ENCODE measurements around the gene RGPD6.
"Not testable (repeated sequence)": the region's sequence is repeated elsewhere in the genome, so short reads cannot be mapped to it uniquely, and the experiment has no call there.

The RGPD6 gene

DNA sequence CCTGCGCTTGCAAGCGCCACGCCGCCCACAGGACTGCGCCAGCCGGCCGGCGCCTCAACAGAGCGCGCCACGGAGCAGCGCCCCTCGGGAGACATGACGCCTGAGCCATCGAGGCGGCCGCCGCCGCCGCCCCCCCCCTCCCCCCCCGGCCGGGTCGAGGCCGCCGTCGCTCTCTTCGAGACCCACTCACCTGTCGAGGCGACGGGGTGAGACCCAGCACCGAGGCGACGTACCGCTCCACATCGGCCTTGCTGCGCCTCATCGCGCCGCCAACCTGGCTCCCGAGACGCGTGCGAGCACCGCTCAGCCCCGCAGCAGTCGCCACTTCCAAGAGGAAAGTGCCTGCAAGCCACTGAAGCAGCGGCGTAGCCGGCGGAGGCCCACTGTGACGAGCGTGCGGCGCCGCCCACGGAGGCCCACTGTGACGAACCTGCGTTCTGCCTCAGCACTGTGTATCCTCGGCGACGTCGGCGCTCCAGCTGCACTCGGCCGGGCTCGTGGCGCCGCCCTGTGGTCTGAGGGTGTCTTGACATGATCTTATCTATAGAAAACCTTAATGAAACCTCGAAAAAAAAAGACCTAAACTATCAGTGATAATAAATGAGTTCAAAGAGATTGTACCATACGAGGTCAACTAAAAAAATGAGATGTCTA is at the start of gene RGPD6:
TSS of gene RGPD6 (minus strand) at position 460 of the 654 bp plus-strand sequence. CDS start at position 262, 198 bp downstream.
- not testable (repeated sequence) for DNase-seq

GRCh38 chr2:110619326-110619939 is 42.4 kb upstream of the RGPD6 start:
- DNase-seq: not testable (repeated sequence)

- not testable (repeated sequence) for DNase-seq
Measured at GRCh38 chr2:110613927-110614326, 36.9 kb upstream of the RGPD6 start.

GRCh38 chr2:110610613-110611250 is 33.7 kb upstream of the RGPD6 start:
- DNase-seq: peak in 1 of 2 donors; percentile 17

GRCh38 chr2:110609843-110610612 is 33.0 kb upstream of the RGPD6 start:
- not testable (repeated sequence) for DNase-seq

GRCh38 chr2:110608788-110609502 is 31.9 kb upstream of the RGPD6 start:
- not testable (repeated sequence) for DNase-seq

DNA sequence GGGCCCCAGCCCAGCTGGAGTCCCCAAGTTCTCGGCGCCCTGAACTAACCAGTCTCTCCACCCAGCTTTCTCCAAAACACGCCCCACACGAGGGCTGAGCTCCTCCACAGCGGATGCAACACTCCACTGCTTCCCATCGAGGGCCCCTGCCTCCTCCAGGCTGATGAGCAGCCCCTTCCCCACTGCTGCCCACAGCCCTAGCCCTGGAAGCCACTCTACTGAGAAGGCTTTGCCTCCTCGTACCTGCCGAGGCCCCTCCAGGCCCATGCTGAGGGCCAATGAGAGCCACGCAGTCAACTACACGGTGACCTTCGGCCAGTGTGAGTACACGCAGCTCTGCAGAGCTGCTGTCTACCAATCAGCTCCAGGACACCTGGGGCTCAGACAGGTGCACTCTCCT is 28.0 kb upstream of the RGPD6 start:
- DNase-seq: not testable (repeated sequence)

DNA sequence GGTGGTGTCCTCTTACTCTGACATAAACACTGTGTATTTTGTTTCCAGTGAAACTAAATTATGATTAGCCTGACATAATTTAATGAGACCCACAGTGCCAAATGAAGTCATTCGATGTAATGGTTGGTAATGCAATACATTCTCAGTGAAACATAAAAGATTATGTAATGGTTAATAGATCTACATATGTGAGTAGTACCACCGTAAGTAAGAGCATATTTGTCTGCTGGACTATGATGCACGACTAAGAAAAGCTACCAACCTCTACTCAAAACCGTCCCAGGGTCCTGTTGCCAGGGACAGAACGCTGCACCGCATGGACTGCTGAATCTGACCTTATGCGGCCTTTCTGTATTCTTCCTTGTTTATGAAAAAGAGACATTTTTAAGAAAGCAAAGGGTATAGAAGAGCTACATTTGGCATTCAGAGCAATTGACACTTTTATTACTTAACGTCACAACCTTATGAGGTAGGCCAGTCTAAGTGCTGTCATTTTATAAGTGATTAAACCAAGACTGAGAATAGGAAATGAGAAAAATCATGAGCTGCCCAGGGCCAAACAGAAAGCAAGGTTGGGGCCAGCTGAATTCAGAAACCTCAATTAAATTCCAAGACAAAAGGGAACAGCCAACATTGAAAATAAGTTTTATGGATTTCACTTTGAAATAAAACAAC is 27.0 kb upstream of the RGPD6 start:
- not testable (repeated sequence) for DNase-seq

DNA sequence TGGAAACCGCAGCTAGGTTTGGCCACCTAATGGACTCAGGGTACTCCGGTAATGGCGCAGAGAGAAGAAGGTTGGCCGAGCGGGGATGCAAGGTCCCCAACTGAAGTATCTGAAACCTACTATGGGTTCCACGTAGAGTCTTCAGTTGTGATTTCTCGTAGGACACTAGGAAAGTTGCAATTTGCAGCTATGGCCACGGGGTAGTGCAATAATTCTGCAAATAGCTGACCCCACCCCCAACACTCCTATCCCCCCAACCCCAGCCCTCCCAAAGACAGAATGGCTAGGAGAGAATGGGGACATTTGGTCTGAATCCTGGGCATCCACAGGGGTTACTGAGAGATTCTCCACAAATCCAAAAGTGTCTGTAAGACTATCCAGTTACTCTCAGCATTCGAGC is 25.1 kb upstream of the RGPD6 start:
- DNase-seq: not testable (repeated sequence)

DNA sequence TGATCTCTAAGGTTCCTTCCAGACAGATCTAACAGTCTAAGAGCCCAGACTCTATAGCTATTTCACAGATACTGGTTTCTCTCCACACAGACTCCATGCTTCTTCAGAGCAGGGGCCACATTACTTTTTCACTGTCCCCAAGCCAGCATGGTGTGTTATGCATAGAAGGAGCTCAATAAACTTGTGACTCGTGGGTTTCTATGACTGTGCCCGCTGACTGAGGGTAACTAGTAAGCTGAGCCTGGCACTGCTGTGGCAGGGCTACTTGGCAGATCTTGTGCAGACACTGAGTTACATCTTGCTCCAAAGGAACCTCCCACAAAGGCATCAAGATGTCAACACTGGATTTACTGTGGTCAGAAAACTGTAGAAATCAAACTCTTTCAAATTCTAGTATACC is 15.0 kb upstream of the RGPD6 start:
- DNase-seq: not testable (repeated sequence)

DNA sequence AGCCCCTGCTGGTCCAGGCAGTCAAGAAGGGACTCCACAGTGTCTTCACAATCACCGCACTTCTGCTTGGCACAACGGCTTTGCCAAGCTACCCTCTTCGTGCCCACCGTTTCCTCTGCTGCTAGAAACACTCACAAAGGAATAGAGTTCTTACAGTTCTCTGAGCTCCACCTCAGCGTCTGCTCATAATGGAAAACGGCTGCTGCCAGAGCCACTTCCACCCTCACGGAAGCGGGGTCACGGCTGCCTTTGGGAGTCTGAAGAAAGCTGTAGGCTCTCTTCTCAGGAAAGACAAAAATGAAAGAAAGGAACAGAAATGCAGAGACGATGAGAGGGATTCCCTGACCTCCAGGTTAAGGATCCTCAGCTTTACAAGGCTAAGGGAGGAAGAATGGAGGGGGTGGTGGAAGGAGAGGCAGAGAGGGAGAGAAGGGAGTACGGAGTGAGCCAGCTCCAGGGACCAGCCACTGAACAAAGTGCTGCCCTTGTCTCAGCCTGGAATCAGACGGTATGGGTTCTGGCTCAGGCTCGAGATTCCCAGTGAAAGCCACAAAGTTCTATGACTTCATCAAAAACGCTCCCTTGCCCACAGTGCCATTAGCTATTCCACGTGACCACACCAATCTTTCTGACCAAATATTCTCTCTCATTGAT is 12.8 kb upstream of the RGPD6 start:
- not testable (repeated sequence) for DNase-seq

- DNase-seq: not testable (repeated sequence)
Measured at GRCh38 chr2:110588520-110588919, 11.5 kb upstream of the RGPD6 start.

GRCh38 chr2:110579216-110579965 is 2.4 kb upstream of the RGPD6 start:
- DNase-seq: not testable (repeated sequence)

GRCh38 chr2:110578429-110578828 is 1.4 kb upstream of the RGPD6 start:
- not testable (repeated sequence) for DNase-seq

- not testable (repeated sequence) for DNase-seq
Measured at GRCh38 chr2:110499755-110500377, 77.2 kb downstream of the RGPD6 start.

DNA sequence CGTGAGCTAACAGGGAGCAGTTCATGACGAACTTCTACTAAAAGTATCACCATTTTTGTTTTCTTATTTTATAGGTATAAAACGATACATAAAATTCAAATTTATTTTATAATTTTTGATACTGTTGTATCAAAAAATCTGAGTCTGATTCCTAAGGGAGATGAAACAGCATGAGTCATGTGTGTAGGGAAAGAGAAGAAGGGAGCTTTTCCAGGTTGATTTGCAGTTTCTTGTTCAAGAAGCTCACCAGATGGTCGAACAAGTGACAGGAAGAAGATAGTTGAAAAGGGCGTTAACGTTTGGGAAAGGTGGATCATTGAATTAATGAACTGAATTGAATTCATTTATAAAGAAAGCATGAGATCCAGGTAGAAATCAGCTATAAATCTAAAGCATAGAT is 81.0 kb downstream of the RGPD6 start:
- DNase-seq: not testable (repeated sequence)

DNA sequence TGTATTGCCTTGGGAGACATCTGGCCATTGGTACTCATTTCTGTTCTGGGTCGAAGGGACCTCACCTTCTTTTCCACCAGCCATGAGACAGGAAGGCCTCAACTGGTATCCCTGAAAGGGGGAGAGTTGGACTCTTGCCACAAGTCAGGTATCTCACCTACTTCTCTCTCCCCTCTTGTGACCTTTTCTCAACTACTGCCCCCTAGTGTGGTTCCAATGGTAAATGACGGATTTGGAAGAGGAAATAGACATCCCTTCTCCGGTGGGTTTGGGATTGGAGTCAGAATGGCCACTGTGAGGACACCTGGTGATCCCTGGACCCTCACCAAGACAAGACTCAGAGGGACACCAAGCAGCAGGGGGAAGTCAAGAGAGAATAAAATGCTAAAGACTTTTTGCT is 82.5 kb downstream of the RGPD6 start:
- not testable (repeated sequence) for DNase-seq

DNA sequence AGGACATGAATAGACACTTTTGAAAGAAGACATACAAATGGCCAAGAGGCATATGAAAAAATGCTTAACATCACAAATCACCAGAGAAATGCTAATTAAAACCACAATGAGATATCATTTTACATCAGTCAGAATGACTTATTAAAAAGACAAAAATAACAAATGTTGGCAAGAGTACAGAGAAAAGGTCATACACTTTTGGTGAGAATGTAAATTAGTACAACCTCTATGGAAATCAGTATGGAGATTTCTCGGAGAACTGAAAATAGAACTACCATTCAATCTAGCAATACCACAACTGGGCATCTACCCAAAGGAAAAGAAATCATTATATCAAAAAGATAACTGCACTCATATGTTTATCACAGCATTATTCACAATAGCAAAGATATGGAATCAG is 88.0 kb downstream of the RGPD6 start:
- not testable (repeated sequence) for DNase-seq

DNA sequence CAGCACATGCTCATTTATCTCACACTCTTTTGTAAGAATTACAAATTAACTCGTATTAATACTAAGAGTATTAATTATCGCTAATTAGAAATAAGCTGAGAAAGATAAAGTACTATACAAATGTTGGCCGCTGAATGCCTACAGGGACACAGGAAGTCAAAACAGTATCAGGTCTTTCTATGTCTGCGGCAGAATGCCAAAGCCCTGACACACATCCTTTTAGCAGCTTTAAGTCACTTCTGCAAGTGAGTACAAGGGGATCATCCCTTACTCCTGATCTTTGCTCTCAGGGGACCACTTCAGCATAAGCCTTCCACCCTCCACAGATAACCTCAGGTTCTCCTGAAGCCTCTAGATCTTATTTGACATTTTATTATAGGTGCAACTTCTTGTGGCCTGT is 94.3 kb downstream of the RGPD6 start:
- not testable (repeated sequence) for DNase-seq

GRCh38 chr2:110481200-110481599 is 95.8 kb downstream of the RGPD6 start:
- not testable (repeated sequence) for DNase-seq

Measured in CD4-positive, alpha-beta T cell treated with Interleukin-4 for 1 hour (primary cell).